Mucosa of descending colon (tissue), 3 donors: ENCODE measurements around the gene ELOB. TPM values are rescaled to one million over a fixed set of nuclear protein-coding genes. Genes with fewer than 3 reads are reported as not detected.

ENCODE experiments used
- ATAC-seq: fragments of 200-7000 bp; cut with Tn5 transposase; one replicate; pipeline ENCODE4 v1.9.1; 2020; ENCODE audit warnings: mild to moderate bottlenecking, moderate library complexity
- DNase-seq, 3 donors: peaks; one replicate each; pipeline ENCODE4 v3.0.0-alpha.2; 2020
- H3K36me3 ChIP-seq: fragments of 200-600 bp; one replicate; pipeline ENCODE4 v1.8.0; 2021; ENCODE audit warnings: low read depth, mild to moderate bottlenecking
- H3K4me1 ChIP-seq: fragments of 200-600 bp; one replicate; pipeline ENCODE4 v1.8.0; 2021; ENCODE audit warnings: low read depth, mild to moderate bottlenecking
- H3K4me3 ChIP-seq: fragments of 200-600 bp; one replicate; pipeline ENCODE4 v1.8.0; 2021; ENCODE audit warnings: mild to moderate bottlenecking
- H3K9me3 ChIP-seq: fragments of 200-600 bp; one replicate; pipeline ENCODE4 v1.8.0; 2021; ENCODE audit warnings: mild to moderate bottlenecking
- intact Hi-C, 2 donors: fragments of 100-400 bp; cut with DNase I in 1 of 2; cut with micrococcal nuclease in 1 of 2; formaldehyde crosslinking; loops; one replicate each; pipeline versions ENCODE4 v1.11.0 to v1.11.1; 2022; cut with DNase I, micrococcal nuclease
- total RNA-seq, 3 donors: library from RNA; stranded (reverse); fragmentation: NEBNext Ultra II Directional in 2 of 3; extraction: Animal tissue kit (Norgen Biotek cat#: 25700) in 2 of 3; gene quantifications; one replicate each; pipeline versions ENCODE4 v1.2.1 to v1.2.4, GENCODE V29; 2021 to 2023
- TF ChIP-seq, protein P1 (sequence below): fragments of 200-600 bp; IDR thresholded peaks from one replicate; pipeline ENCODE4 v1.8.0; 2022; ENCODE audit warnings: antibody characterized with exemption, mild to moderate bottlenecking
- donor health status: DM: no; HTN: no; CAD: no; lungs with moderate emphysema.
- donor health status: DM: no; HTN: no; CAD: no.
- donor health status: DM: no; HTN: yes; CAD: no.

ELOB gene
- total RNA-seq, 3 donors from 2014 or later: 231 to 296 (median 285) TPM

GRCh38 chr16:2755158-2755557 is 21.9 kb downstream of the ELOB start:
- TF ChIP-seq, protein P1, sequence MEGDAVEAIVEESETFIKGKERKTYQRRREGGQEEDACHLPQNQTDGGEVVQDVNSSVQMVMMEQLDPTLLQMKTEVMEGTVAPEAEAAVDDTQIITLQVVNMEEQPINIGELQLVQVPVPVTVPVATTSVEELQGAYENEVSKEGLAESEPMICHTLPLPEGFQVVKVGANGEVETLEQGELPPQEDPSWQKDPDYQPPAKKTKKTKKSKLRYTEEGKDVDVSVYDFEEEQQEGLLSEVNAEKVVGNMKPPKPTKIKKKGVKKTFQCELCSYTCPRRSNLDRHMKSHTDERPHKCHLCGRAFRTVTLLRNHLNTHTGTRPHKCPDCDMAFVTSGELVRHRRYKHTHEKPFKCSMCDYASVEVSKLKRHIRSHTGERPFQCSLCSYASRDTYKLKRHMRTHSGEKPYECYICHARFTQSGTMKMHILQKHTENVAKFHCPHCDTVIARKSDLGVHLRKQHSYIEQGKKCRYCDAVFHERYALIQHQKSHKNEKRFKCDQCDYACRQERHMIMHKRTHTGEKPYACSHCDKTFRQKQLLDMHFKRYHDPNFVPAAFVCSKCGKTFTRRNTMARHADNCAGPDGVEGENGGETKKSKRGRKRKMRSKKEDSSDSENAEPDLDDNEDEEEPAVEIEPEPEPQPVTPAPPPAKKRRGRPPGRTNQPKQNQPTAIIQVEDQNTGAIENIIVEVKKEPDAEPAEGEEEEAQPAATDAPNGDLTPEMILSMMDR: no peak

GRCh38 chr16:2753733-2754020 is 23.4 kb downstream of the ELOB start:
- intact Hi-C loops: no loop called here

More at GRCh38 chr16:2755158-2755557, 21.9 kb downstream of the ELOB start:
- Histone ChIP-seq H3K4me3 (no peak overlapping the region), H3K9me3 (no peaks in the 10 kb centered on the region), H3K4me1 (peaks cover 27% of the 10 kb centered on the region), H3K36me3 (peaks cover 18% of the 10 kb centered on the region)
- DNase-seq: no peak
- no peak for ATAC-seq
- intact Hi-C loops: no loop called here

DNA sequence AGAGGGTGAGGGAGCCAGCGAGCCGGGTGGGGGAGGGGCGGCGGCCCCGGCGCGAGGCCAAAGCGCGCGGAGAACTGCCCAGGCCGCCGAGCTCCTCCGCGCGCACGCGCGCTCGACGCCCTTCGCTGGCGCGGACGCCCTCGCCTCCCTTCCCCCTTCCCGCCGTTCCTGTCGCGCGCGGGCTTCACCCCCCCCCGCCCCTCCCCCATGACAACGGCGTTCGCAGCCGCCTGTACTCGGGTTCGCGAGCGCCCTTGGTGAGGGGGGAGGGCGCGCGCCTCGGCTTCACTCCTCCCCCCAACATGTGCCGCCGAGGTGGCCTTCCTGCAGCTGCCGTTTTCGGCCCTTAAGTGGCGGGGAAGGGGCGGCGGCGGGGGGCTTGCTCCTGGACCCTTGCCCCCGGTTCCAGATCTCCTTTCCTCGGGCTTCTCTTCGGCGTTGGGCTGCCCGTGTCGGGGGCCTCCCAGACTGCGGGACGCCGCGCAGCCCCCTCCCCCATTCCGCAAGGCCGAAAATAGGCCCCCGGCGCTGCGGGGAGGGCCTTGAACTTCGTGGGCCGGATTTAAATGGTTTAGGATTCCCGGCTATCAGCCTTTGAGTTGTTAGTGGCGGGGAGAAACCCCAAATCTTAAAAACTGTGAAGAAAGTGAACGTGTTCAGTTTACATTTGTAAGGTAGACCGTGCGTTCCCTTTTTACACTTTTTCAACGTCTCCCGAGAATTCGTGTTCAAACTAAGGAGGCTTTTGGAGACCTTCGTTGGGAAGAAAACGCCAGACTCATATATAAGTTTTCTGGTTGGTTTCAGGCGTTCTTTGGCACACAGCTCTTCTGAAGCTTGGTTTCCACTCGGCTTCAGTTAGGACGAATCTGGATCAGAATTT is 24.0 kb downstream of the ELOB start:
- ATAC-seq (peak; percentile 86), DNase-seq (peak in 2 of 3 donors; percentile 87 to 91)
- Histone ChIP-seq H3K4me1 (peaks cover 27% of the 10 kb centered on the region), H3K4me3 (peak overlapping the region; percentile 59), H3K36me3 (peaks cover 3% of the 10 kb centered on the region), H3K9me3 (no peaks in the 10 kb centered on the region)
- intact Hi-C loops: no loop called here
- TF ChIP-seq, protein P1: no peak

More at GRCh38 chr16:2753733-2754020, 23.4 kb downstream of the ELOB start:
- TF ChIP-seq, protein P1: no peak
- Histone ChIP-seq H3K4me1 (peaks cover 27% of the 10 kb centered on the region), H3K36me3 (peaks cover 3% of the 10 kb centered on the region), H3K9me3 (no peaks in the 10 kb centered on the region), H3K4me3 (peak overlapping the region; percentile 59)
- ATAC-seq: no peak
- peak in 1 of 3 donors; percentile 31 for DNase-seq

DNA sequence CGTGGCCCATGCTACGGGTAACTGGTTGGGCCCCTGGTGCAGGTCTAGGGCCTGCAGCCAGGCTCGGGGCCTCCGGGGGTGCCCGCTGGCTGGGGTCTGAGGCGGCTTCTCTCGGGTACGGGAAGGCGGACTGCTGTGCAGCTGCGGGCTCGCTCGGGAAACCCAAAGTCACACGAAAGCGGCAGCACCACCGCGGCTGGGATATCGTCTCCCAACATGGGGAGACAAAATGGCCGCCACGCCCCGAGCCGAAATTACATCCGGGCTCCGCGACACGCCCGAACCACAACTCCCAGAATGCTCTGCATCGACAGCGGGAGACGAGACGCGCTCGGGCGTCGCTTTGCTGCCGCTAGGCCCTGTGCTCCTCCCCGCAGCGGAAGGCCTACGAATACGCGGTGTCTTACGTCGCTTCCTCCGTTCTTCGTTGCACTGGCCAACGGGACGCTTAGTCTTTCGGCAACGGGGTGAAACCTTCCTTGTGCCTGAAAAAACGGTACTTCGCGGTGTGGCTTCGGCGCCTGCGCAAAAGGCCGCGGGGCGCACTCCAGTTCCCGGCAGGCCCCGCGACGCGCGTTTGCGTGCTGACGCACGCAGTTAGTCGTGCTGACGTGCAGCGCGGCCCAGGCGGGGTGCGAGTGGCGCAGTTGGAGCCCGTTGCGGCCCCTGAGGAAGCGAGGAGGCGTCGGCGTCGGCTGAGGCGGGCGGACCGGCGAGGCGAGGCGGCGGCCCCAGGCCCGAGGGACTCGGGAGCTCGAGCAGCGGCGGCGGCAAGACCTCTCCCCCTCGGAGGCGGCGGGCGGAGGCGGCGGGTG is 24.8 kb downstream of the ELOB start, which contains the start of gene SRRM2:
Gene SRRM2 (plus strand): TSS at position 604 of the 815 bp plus-strand sequence. CDS start 3,727 bp downstream, outside the sequence.
- TF ChIP-seq, protein P1: no peak
- Histone ChIP-seq H3K4me3 (peak within 1 kb of the TSS; percentile 59), H3K9me3 (no peaks in the 10 kb centered on the region), H3K4me1 (peaks cover 27% of the 10 kb centered on the region), H3K36me3 (peaks cover 3% of the 10 kb centered on the region)
- DNase-seq: peak; percentile 97
- ATAC-seq: peak; percentile 95
- intact Hi-C loops: no loop called here

- Histone ChIP-seq H3K4me3 (peak overlapping the region; percentile 59), H3K4me1 (peaks cover 26% of the 10 kb centered on the region), H3K36me3 (no peaks in the 10 kb centered on the region), H3K9me3 (no peaks in the 10 kb centered on the region)
- TF ChIP-seq, protein P1: no peak
- DNase-seq: peak; percentile 49 to 59 (median 55)
- intact Hi-C loops: no loop called here
- no peak for ATAC-seq
Observed at GRCh38 chr16:2751577-2752034, 25.5 kb downstream of the ELOB start.
